ENCODE results near the gene LMO1. TPM values are rescaled to one million over a fixed set of nuclear protein-coding genes. Genes with fewer than 3 reads are reported as not detected.

Gene LMO1
- total and polyA plus RNA-seq, 10 of the 15 experiments (the other 5 are each of a cell fraction or from before 2014, with no cell fraction given), result not detected

DNA sequence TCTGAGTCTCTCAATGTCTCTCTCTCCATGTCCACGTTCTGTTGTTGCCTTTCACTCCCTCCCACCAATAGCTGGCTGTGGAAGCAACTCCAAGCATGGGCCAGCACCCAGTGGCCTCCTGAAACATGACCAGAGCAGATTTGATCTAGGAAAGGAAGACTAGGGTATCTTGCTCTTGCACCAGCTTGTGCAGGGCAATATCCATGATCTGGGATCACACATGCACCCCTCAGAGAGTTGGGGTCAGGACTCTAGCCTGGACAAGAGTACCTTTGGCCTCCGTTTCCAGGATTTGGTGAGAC is 60.3 kb downstream of the LMO1 start:
- Histone ChIP-seq H3K9ac (ENCODE audit: control insufficient read depth, insufficient read depth, low read length) (no peak overlapping the region), H3K27me3 (replicated peaks in 1 of 2; ENCODE audit: control insufficient read depth in 2 of 2, insufficient read depth in 2 of 2, low read length in 1 of 2) (peaks cover 0 to 3% of the 10 kb centered on the region in 2 experiments; a peak in 2 of 4 replicates), H2AFZ (ENCODE audit: control insufficient read depth, low read depth, low read length) (no peak overlapping the region), H3K79me2 (ENCODE audit: control insufficient read depth, insufficient read depth, low read length) (no peaks in the 10 kb centered on the region), H3K27ac (ENCODE audit: control insufficient read depth, insufficient read depth) (no peak overlapping the region), H3K4me3 (no peak overlapping the region), H3K36me3 (ENCODE audit: control insufficient read depth in 2 of 2, insufficient read depth in 2 of 2, low read length in 1 of 2) (no peaks in the 10 kb centered on the region), H3K9me3 (replicated peaks; ENCODE audit: control insufficient read depth, insufficient read depth, low read length) (no peaks in the 10 kb centered on the region), H3K4me1 (ENCODE audit: control insufficient read depth, insufficient read depth, low read length) (peaks cover 4% of the 10 kb centered on the region; the same call in 1 of the 2 replicates), H3K4me2 (ENCODE audit: control insufficient read depth, insufficient read depth) (no peak overlapping the region), H4K20me1 (ENCODE audit: control insufficient read depth, insufficient read depth) (no peaks in the 10 kb centered on the region)
- SMC1A ChIA-PET (ENCODE audit: uncharacterized antibody, unreplicated experiment), result interaction anchor here (0.9 to 2.4 kb wide), 4 partner anchors 10 to 364 kb away, joined by 3 to 17 read pairs (median 9); no protein-coding TSS in a partner anchor
- intact Hi-C loops (cut with micrococcal nuclease; ENCODE audit: unreplicated experiment) (loop anchor here (10.0 kb wide), 1 partner anchor 169 kb away; no protein-coding TSS in a partner anchor), in situ Hi-C loops (cut with MboI) (no loop called here)
- CTCF ChIA-PET, result interaction anchor here (1.2 to 8.7 kb wide), 5 partner anchors 8 to 364 kb away, joined by 3 to 132 read pairs (median 9); no protein-coding TSS in a partner anchor
- POLR2A ChIA-PET, result interaction anchor here (0.6 to 1.2 kb wide), 2 partner anchors 8 to 64 kb away, joined by 3 to 4 read pairs; no protein-coding TSS in a partner anchor
- TF ChIP-seq ZNF207 (IDR thresholded peaks at IDR 0.05; ENCODE audit: borderline replicate concordance) (no peak), STAT3 (IDR thresholded peaks at IDR 0.05; ENCODE audit: low read depth, low read length) (no peak), POLR2AphosphoS2 (IDR thresholded peaks at IDR 0.05; ENCODE audit: low read depth, low read length) (no peak), HDAC6 (IDR thresholded peaks at IDR 0.05; ENCODE audit: unreplicated experiment) (no peak), BACH1 (IDR thresholded peaks at IDR 0.05; ENCODE audit: borderline replicate concordance) (no peak), IKZF1 (conservative IDR thresholded peaks at IDR 0.05) (no peak), FOXM1 (IDR thresholded peaks at IDR 0.05; ENCODE audit: low read depth, low read length) (no peak), JUND (IDR thresholded peaks at IDR 0.05; ENCODE audit: low read depth, low read length) (no peak), MEF2B (IDR thresholded peaks at IDR 0.05; ENCODE audit: partially characterized antibody, poor library complexity, severe bottlenecking) (no peak), SREBF1 (IDR thresholded peaks at IDR 0.05; ENCODE audit: low read length) (no peak)
- TF ChIP-seq, protein P1, sequence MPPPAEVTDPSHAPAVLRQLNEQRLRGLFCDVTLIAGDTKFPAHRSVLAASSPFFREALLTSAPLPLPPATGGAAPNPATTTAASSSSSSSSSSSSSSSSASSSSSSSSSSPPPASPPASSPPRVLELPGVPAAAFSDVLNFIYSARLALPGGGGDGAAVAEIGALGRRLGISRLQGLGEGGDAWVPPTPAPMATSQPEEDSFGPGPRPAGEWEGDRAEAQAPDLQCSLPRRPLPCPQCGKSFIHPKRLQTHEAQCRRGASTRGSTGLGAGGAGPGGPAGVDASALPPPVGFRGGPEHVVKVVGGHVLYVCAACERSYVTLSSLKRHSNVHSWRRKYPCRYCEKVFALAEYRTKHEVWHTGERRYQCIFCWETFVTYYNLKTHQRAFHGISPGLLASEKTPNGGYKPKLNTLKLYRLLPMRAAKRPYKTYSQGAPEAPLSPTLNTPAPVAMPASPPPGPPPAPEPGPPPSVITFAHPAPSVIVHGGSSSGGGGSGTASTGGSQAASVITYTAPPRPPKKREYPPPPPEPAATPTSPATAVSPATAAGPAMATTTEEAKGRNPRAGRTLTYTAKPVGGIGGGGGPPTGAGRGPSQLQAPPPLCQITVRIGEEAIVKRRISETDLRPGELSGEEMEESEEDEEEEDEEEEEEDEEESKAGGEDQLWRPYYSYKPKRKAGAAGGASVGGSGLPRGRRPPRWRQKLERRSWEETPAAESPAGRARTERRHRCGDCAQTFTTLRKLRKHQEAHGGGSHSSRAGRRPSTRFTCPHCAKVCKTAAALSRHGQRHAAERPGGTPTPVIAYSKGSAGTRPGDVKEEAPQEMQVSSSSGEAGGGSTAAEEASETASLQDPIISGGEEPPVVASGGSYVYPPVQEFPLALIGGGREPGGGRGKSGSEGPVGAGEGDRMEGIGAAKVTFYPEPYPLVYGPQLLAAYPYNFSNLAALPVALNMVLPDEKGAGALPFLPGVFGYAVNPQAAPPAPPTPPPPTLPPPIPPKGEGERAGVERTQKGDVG (CRISPR knock-in tag; IDR thresholded peaks at IDR 0.05), result no peak
- ATAC-seq, result no peak
- no peak for DNase-seq (ENCODE audit: low read depth, low spot score)
- 25% methylated on average over 2 of the region's 2 CpGs for WGBS (ENCODE audit: insufficient coverage, insufficient replicate concordance, low lambda C conversion rate, missing lambda C conversion rate)
- BruUV-seq (replicated peaks), result no TSS peak
- RAD21 ChIA-PET (ENCODE audit: unreplicated experiment), result interaction anchor here (1.3 to 3.8 kb wide), 4 partner anchors 10 to 659 kb away, joined by 3 to 22 read pairs (median 7); no protein-coding TSS in a partner anchor
- FAIRE-seq, result no peak

Measured in GM12878 (cell line).